ENCODE data around the gene AP4B1. TPM values are rescaled to one million over a fixed set of nuclear protein-coding genes. Genes with fewer than 3 reads are reported as not detected.

The AP4B1 gene
- total RNA-seq, 4 donors from 2014 or later: 2.8 to 47.8 (median 18.5) TPM

DNA sequence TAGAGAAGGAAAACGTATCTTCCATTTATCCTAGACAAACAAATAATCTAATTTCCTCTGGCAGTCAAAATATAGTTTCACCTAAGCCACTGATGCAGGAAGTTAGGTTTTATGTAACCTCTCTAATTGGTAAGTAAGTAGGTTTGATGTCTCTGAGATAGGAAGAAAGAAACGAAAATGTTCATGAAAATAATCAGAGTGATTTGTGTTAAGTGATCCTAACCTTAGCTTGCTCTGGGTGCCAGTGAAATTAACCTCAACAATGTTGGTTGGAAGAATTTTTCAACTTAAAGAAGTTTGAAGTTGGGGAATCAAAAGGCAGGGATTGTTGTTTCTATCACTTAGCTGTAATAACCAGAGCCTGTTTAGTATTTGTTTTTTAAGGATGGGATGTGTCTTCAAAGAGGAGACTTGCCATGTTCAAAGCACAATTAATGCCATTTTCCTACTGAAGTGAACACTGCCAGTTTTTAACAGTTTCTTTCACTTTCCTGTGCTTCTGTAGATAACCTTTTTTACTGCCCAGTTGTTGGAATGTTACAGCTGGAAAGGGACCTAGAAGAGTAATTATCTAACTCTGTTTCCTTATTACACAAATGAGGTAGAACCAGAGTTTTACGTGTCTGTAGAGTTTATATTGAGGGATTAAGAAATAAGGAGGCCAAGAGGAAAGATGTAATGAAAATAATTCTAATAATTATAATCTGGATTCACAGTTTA lies 42.9 kb upstream of the AP4B1 start:
- H3K4me3 ChIP-seq: no peak overlapping the region
- no peaks in the 10 kb centered on the region for H3K9me3 ChIP-seq
- peaks cover 0 to 10% of the 10 kb centered on the region in 2 donors for H3K4me1 ChIP-seq
- H3K36me3 ChIP-seq: no peaks in the 10 kb centered on the region
- intact Hi-C loops (cut with DNase I; ENCODE audit: low total_unique reads): no loop called here
- no peaks in the 10 kb centered on the region for H3K27me3 ChIP-seq
- TF ChIP-seq, protein P1, sequence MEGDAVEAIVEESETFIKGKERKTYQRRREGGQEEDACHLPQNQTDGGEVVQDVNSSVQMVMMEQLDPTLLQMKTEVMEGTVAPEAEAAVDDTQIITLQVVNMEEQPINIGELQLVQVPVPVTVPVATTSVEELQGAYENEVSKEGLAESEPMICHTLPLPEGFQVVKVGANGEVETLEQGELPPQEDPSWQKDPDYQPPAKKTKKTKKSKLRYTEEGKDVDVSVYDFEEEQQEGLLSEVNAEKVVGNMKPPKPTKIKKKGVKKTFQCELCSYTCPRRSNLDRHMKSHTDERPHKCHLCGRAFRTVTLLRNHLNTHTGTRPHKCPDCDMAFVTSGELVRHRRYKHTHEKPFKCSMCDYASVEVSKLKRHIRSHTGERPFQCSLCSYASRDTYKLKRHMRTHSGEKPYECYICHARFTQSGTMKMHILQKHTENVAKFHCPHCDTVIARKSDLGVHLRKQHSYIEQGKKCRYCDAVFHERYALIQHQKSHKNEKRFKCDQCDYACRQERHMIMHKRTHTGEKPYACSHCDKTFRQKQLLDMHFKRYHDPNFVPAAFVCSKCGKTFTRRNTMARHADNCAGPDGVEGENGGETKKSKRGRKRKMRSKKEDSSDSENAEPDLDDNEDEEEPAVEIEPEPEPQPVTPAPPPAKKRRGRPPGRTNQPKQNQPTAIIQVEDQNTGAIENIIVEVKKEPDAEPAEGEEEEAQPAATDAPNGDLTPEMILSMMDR (IDR thresholded peaks at IDR 0.05): no peak
- TF ChIP-seq POLR2A (IDR thresholded peaks at IDR 0.05): no peak
- H3K27ac ChIP-seq: peak overlapping the region; percentile 41 to 57
- DNase-seq: no peak

DNA sequence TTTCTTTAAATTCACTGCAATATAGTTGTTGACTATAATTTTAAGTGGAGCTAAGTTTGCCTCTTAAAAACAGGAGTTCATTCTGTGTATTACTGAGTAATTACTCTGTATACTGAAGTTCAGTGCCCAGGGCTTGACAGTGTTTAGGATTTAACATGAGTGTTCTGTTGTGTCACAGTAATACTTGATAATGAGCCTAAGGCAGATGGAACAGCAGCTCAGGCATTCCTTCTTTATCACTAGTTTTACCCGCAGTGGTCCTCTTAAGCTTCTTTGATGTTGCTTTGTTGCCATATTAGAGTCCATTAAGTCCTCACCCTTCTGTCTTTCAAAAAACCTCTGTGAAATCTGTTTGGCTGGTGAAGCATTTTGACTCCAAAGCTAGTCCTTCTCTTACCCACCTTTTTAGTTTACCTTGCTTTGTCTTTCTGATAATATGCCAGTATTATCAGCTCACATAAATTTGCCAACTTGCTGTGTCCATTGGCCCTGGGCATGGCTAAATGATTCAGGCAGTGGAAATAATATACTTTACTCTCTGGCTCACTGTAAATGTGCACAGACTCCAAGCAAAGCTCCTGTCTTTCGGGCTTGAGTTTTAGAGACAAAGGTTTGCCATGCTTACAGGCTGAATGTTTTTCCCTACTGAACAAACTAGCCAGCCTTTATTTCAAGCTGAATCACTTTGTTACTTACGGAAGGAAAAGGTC lies 42.2 kb upstream of the AP4B1 start:
- Histone ChIP-seq H3K27ac (peak overlapping the region; percentile 41 to 57), H3K4me3 (no peak overlapping the region), H3K36me3 (no peaks in the 10 kb centered on the region), H3K27me3 (no peaks in the 10 kb centered on the region), H3K4me1 (peaks cover 0 to 10% of the 10 kb centered on the region in 2 donors), H3K9me3 (no peaks in the 10 kb centered on the region)
- TF ChIP-seq, protein P1 (IDR thresholded peaks at IDR 0.05): no peak
- TF ChIP-seq POLR2A (IDR thresholded peaks at IDR 0.05): no peak
- DNase-seq: no peak
- intact Hi-C loops (cut with DNase I; ENCODE audit: low total_unique reads): no loop called here

DNA sequence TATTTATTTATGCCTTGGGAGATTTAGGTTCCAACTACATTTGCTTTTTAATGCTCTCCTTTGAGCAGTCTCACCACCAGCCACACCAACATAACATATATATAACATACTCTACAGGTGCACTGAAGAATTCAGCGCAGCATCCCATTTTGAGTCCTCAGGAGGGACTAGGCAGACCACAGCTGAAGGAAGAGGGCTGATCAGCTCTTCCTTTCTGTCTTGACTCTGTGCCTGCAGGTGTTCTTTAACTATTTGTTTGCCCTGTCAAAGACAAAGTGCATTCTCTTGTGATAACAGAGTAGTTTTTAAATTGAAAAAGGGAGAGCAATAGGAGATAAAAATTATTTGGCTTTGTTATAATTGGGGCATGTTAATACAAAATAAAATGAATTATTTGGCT lies 41.5 kb upstream of the AP4B1 start:
- Histone ChIP-seq H3K27ac (no peak overlapping the region), H3K4me1 (peaks cover 0 to 10% of the 10 kb centered on the region in 2 donors), H3K9me3 (no peaks in the 10 kb centered on the region), H3K27me3 (no peaks in the 10 kb centered on the region), H3K36me3 (no peaks in the 10 kb centered on the region), H3K4me3 (no peak overlapping the region)
- intact Hi-C loops (cut with DNase I; ENCODE audit: low total_unique reads): no loop called here
- DNase-seq: no peak
- TF ChIP-seq, protein P1 (IDR thresholded peaks at IDR 0.05): no peak
- no peak for TF ChIP-seq POLR2A (IDR thresholded peaks at IDR 0.05)

DNA sequence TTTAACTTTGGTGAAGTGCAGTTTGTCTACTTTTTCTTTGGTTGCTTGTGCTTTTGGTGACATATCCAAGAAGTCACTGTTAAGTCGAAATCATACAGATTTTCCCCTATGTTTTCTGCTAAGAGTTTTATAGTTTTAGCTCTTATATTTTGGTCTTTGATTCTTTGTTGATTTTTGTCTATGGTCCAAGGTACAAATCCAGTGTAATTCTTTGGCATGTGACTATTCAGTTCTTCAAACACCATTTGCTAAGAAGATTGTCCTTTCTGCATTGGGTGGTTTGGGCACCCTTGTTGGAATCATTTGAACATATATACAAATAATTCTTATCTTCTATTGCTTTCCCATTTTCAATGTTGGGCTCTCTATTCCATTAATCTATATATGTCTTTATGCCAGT lies 40.7 kb upstream of the AP4B1 start:
- intact Hi-C loops (cut with DNase I; ENCODE audit: low total_unique reads): no loop called here
- TF ChIP-seq, protein P1 (IDR thresholded peaks at IDR 0.05): no peak
- TF ChIP-seq POLR2A (IDR thresholded peaks at IDR 0.05): no peak
- Histone ChIP-seq H3K36me3 (no peaks in the 10 kb centered on the region), H3K27ac (no peak overlapping the region), H3K4me1 (peaks cover 0 to 10% of the 10 kb centered on the region in 2 donors), H3K9me3 (no peaks in the 10 kb centered on the region), H3K4me3 (no peak overlapping the region), H3K27me3 (no peaks in the 10 kb centered on the region)
- DNase-seq: no peak
